Activated B cell treated with CpG ODN at 0.5 μM for 24 hours (primary cell): ENCODE measurements around the gene DAB1. TPM values are rescaled to one million over a fixed set of nuclear protein-coding genes. Genes with fewer than 3 reads are reported as not detected.

Source experiments
- ATAC-seq: fragments of 200-7000 bp; cut with Tn5 transposase; one replicate; pipeline ENCODE4 v1.10.0; 2021; ENCODE audit warnings: low read depth, mild to moderate bottlenecking, moderate library complexity
- CTCF ChIA-PET: fragments of 350-600 bp; sonication (Branson Sonifier 250); formaldehyde crosslinking; loops from one replicate; lab custom pipeline; 2021; ENCODE audit warnings: antibody characterized with exemption; lab: Charles Lee
- POLR2A ChIA-PET: fragments of 350-600 bp; sonication (Branson Sonifier 250); formaldehyde crosslinking; loops from one replicate; lab custom pipeline; 2021; ENCODE audit warnings: antibody characterized with exemption; lab: Charles Lee
- DNase-seq: peaks from one replicate; pipeline ENCODE4 v3.0.0; 2022
- H3K27ac Mint-ChIP-seq: one replicate; pipeline ENCODE4 v1.8.0; 2020; ENCODE audit warnings: mixed read lengths
- H3K27me3 Mint-ChIP-seq: one replicate; pipeline ENCODE4 v1.8.0; 2021; ENCODE audit warnings: mixed read lengths
- H3K36me3 Mint-ChIP-seq: one replicate; pipeline ENCODE4 v1.8.0; 2021; ENCODE audit warnings: low read depth, mixed read lengths
- H3K4me1 Mint-ChIP-seq: one replicate; pipeline ENCODE4 v1.8.0; 2021; ENCODE audit warnings: mixed read lengths
- H3K4me3 Mint-ChIP-seq: one replicate; pipeline ENCODE4 v1.8.0; 2020; ENCODE audit warnings: mild to moderate bottlenecking, mixed read lengths
- H3K9me3 Mint-ChIP-seq: one replicate; pipeline ENCODE4 v1.8.0; 2020; ENCODE audit warnings: mixed read lengths
- intact Hi-C: fragments of 100-400 bp; cut with micrococcal nuclease; formaldehyde crosslinking; loops from one replicate; pipeline ENCODE4 v1.15.1; 2024
- total RNA-seq: library from RNA; stranded (reverse); gene quantifications from 2 replicates; pipeline ENCODE4 v1.2.3, GENCODE V29; 2022
- TF ChIP-seq, protein P1 (sequence below): fragments of 200-600 bp; IDR thresholded peaks from one replicate; pipeline ENCODE4 v1.8.0; 2022; ENCODE audit warnings: antibody characterized with exemption, mild to moderate bottlenecking

DAB1 gene
- total RNA-seq, 1 donor from 2014 or later, result not detected

GRCh38 chr1:57214951-57215575 is 208.8 kb downstream of the DAB1 start:
- Mint-ChIP-seq H3K4me3 (no peak overlapping the region), H3K27ac (no peak overlapping the region), H3K9me3 (no peaks in the 10 kb centered on the region), H3K27me3 (no peaks in the 10 kb centered on the region), H3K36me3 (no peaks in the 10 kb centered on the region), H3K4me1 (no peaks in the 10 kb centered on the region)
- TF ChIP-seq, protein P1, sequence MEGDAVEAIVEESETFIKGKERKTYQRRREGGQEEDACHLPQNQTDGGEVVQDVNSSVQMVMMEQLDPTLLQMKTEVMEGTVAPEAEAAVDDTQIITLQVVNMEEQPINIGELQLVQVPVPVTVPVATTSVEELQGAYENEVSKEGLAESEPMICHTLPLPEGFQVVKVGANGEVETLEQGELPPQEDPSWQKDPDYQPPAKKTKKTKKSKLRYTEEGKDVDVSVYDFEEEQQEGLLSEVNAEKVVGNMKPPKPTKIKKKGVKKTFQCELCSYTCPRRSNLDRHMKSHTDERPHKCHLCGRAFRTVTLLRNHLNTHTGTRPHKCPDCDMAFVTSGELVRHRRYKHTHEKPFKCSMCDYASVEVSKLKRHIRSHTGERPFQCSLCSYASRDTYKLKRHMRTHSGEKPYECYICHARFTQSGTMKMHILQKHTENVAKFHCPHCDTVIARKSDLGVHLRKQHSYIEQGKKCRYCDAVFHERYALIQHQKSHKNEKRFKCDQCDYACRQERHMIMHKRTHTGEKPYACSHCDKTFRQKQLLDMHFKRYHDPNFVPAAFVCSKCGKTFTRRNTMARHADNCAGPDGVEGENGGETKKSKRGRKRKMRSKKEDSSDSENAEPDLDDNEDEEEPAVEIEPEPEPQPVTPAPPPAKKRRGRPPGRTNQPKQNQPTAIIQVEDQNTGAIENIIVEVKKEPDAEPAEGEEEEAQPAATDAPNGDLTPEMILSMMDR, result no peak
- no peak for DNase-seq
- intact Hi-C loops, result no loop called here
- no peak for ATAC-seq
- POLR2A ChIA-PET, result no interaction called here
- CTCF ChIA-PET, result no interaction called here

DNA sequence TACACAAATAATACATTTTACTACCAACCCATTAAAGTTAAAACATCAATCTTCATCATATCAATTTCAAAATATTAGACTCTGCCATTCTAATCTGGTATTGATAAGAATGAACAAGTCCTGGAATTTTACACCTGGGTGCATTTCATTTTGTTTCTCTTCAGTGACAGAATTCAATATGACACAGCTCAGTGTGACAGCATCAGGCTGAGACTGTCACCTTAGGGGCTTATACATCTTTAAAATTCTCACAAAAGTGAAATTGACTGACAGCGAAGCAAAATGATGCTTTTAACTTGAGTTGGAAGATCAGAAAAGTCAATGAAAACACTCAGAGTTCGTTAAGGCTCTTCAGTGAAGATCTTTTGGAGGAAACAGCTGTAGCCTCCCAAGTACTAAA is 213.0 kb downstream of the DAB1 start:
- ATAC-seq (no peak), DNase-seq (no peak)
- intact Hi-C loops, result no loop called here
- ChIA-PET POLR2A (no interaction called here), CTCF (no interaction called here)
- no peaks in the 10 kb centered on the region for H3K9me3 Mint-ChIP-seq
- no peaks in the 10 kb centered on the region for H3K27me3 Mint-ChIP-seq
- no peak overlapping the region for H3K27ac Mint-ChIP-seq
- no peaks in the 10 kb centered on the region for H3K36me3 Mint-ChIP-seq
- no peaks in the 10 kb centered on the region for H3K4me1 Mint-ChIP-seq
- H3K4me3 Mint-ChIP-seq, result no peak overlapping the region
- TF ChIP-seq, protein P1, result no peak

DNA sequence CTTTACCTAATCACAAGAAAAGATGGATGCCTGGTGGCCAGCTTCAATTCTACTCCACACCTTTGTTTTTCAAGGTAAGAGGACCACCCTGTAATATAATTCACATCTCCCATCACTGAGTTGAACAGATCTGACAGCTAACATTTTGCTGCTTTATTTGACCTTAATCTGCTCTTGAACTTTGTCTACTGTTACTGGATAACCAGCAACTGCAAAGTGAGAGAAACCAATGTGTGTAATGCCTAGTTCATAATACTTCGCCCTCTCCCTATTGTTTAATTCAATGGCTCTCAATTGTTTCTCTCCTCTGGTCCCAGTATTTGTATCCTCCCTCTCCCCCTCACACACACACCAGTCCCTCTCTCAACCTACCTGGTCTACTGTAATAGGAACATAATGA is 214.4 kb downstream of the DAB1 start:
- no peak overlapping the region for H3K27ac Mint-ChIP-seq
- ChIA-PET POLR2A (no interaction called here), CTCF (no interaction called here)
- H3K36me3 Mint-ChIP-seq, result no peaks in the 10 kb centered on the region
- no peaks in the 10 kb centered on the region for H3K9me3 Mint-ChIP-seq
- no peak overlapping the region for H3K4me3 Mint-ChIP-seq
- intact Hi-C loops, result no loop called here
- no peaks in the 10 kb centered on the region for H3K4me1 Mint-ChIP-seq
- no peak for DNase-seq
- ATAC-seq, result no peak
- TF ChIP-seq, protein P1, result no peak
- H3K27me3 Mint-ChIP-seq, result no peaks in the 10 kb centered on the region

GRCh38 chr1:57208741-57209302 is 215.0 kb downstream of the DAB1 start:
- ATAC-seq, result no peak
- H3K27me3 Mint-ChIP-seq, result no peaks in the 10 kb centered on the region
- no peaks in the 10 kb centered on the region for H3K4me1 Mint-ChIP-seq
- TF ChIP-seq, protein P1, result no peak
- no peak for DNase-seq
- H3K36me3 Mint-ChIP-seq, result no peaks in the 10 kb centered on the region
- intact Hi-C loops, result no loop called here
- ChIA-PET POLR2A (no interaction called here), CTCF (no interaction called here)
- H3K4me3 Mint-ChIP-seq, result no peak overlapping the region
- H3K27ac Mint-ChIP-seq, result no peak overlapping the region
- H3K9me3 Mint-ChIP-seq, result no peaks in the 10 kb centered on the region

DNA sequence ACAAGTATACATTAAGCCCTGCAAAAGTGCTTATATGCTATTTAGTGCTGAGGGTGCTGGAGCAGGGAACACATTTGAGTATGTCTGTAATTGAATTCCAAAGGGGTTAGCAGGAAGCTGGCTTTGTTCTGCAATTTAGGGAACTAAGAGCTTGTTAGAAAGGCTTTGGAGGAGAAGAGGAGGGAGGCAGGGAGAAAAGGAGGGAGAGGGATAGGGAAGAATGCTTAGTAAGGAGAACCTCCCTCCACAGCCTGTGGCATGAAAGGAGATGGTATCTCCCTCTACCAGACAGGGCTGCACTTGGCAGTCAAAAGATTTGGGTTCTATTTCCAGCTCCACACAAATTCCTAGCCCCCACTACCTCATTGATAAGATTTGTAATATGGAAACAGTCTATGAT is 217.8 kb downstream of the DAB1 start:
- H3K4me1 Mint-ChIP-seq, result no peaks in the 10 kb centered on the region
- CTCF ChIA-PET, result no interaction called here
- DNase-seq, result no peak
- no peak overlapping the region for H3K4me3 Mint-ChIP-seq
- H3K27ac Mint-ChIP-seq, result no peak overlapping the region
- POLR2A ChIA-PET, result no interaction called here
- H3K9me3 Mint-ChIP-seq, result no peaks in the 10 kb centered on the region
- intact Hi-C loops, result no loop called here
- H3K27me3 Mint-ChIP-seq, result no peaks in the 10 kb centered on the region
- H3K36me3 Mint-ChIP-seq, result no peaks in the 10 kb centered on the region
- no peak for ATAC-seq
- TF ChIP-seq, protein P1, result no peak
